Cardiac fibroblast (primary cell): Measurements from ENCODE around the gene CTPS2.
"Not testable (repeated sequence)": the region's sequence is repeated elsewhere in the genome, so short reads cannot be mapped to it uniquely, and the experiment has no call there.

Experiments
- DNase-seq, 2 donors: peaks; one replicate each; pipeline versions ENCODE4 v3.0.0 to v3.0.0-alpha.2; 2010; ENCODE audit warnings: low read depth in 2 of 2
- H3K4me3 ChIP-seq, 2 donors: replicated peaks in 1 of 2; 1 replicate in 1 of 2; 2 replicates in 1 of 2; pipeline ENCODE4 v1.5.1; 2011; ENCODE audit warnings: low read depth in 2 of 2, low read length in 2 of 2, mild to moderate bottlenecking in 2 of 2, moderate library complexity in 1 of 2
- TF ChIP-seq, protein P1 (sequence below): IDR thresholded peaks from one replicate; pipeline ENCODE4 v1.5.1; 2011; ENCODE audit warnings: low read depth, mild to moderate bottlenecking, low read length, inconsistent platforms

Gene CTPS2

DNA sequence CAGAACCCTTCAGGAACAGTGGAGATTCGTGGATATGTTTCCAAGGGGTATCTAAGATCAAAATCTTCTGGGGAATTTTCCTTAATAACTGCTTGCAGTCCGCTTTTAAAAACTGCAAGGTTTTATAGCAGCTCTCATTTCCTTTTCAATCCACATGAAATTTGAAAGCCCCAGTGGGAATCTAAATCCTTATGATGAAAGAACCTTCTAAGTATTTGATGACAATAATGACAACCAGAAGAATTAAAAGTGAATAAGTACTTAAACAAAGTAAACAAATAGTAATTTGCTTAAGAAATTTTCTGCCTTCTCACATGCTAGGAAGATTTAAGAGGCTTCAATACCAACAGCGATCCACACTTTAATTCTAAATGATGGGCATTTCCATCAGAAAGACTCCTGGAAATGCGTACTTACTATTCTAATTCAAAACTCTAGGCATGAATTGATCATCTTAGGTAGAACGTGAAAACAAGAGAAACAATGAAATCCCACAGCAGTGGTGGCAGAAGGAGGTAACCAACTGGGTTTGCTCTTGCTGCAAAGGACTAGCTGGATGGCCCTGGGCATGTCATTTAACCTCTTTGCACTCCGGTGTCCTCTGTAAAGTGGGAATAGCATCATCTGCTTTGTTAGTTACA, 100.1 kb downstream of the CTPS2 start:
- DNase-seq, result no peak
- H3K4me3 ChIP-seq, result no peak overlapping the region
- TF ChIP-seq, protein P1, sequence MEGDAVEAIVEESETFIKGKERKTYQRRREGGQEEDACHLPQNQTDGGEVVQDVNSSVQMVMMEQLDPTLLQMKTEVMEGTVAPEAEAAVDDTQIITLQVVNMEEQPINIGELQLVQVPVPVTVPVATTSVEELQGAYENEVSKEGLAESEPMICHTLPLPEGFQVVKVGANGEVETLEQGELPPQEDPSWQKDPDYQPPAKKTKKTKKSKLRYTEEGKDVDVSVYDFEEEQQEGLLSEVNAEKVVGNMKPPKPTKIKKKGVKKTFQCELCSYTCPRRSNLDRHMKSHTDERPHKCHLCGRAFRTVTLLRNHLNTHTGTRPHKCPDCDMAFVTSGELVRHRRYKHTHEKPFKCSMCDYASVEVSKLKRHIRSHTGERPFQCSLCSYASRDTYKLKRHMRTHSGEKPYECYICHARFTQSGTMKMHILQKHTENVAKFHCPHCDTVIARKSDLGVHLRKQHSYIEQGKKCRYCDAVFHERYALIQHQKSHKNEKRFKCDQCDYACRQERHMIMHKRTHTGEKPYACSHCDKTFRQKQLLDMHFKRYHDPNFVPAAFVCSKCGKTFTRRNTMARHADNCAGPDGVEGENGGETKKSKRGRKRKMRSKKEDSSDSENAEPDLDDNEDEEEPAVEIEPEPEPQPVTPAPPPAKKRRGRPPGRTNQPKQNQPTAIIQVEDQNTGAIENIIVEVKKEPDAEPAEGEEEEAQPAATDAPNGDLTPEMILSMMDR, result no peak

DNA sequence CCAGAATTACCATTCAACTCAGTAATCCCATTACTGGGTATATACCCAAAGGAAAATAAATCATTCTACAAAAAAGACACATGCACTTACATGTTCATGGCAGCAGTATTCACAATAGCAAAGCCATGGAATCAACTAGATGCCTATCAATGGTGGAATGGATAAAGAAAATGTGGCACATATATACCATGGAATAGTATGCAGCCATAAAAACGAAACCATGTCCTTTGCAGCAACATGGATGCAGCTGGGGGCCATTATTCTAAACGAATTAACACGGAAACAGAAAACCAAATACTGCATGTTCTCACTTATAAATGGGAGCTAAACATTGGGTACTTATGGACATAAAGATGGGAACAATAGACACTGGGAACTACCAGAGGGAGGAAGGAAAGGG, 101.8 kb downstream of the CTPS2 start:
- DNase-seq, H3K4me3 ChIP-seq: not testable (repeated sequence)

DNA sequence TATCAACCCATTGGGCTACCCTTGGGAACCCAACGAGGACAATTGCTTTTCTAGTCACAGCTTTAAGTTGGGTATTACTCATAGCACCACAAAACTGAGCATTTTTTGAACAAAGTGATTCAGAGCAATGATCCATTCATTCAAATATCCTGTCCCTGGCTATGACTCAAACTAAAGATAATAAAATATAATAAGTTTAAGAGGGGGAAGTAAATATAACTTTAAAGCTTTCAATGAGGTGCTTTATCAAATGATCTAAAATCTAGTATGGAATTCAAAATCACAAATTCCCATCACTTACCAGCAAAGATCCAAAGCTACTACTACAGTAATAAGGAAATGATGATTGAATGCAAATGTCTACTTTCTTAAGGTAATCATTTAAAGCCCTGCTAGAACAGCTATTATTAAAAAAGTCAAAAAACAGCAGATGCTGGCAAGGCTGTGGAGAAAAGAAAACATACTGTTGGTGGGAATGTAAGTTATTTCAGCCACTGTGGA, 102.3 kb downstream of the CTPS2 start:
- DNase-seq, result peak in 1 of 2 donors; percentile 82
- TF ChIP-seq, protein P1, result no peak
- no peak overlapping the region for H3K4me3 ChIP-seq

DNA sequence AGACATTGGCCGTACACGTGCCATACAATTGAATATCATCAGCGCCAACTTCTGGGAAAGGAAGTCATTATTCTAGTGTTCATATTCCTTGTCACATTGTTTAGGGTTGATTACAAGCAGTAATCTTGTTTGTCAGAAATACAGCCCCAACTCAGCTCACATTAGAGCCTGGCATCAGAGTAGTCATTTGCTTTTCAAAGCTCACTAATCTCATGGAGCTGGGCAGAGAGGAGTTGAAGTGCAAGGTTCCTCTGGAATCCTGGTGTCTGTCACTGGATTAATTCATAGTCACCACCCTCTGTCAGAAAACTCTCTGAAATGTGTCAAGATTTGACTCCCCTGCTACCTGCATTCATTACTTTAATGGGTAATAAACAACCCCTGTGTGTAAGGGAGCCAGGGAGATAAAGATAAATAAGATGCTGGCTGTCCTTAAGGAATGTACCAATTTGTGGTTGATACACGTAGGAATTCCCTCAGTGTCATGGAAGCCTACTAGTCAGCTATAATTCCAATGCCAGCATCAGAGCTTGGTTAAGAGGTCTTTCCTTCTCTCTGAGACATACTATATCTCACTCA, 106.2 kb downstream of the CTPS2 start:
- H3K4me3 ChIP-seq, result no peak overlapping the region
- DNase-seq, result no peak
- TF ChIP-seq, protein P1, result no peak

DNA sequence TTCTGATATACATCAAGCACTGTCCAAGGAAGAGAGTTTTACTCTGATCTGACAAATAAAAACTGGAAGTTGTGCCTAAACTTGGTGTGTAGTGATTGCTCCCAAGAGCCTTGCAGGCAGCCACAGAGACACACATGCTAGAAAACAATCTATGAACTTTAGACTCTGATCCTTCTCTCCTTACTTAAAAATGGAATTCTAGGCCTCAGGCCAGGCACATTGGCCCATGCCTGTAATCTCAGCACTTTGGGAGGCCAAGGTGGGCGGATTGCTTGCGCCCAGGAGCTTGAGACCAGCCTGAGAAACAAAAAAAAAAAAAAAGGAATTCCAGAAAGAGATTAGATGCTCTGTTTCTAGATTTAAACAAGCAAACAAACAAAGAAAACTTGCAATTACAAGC, 108.1 kb downstream of the CTPS2 start:
- H3K4me3 ChIP-seq, result no peak overlapping the region
- TF ChIP-seq, protein P1, result no peak
- peak in 1 of 2 donors; percentile 24 for DNase-seq

DNA sequence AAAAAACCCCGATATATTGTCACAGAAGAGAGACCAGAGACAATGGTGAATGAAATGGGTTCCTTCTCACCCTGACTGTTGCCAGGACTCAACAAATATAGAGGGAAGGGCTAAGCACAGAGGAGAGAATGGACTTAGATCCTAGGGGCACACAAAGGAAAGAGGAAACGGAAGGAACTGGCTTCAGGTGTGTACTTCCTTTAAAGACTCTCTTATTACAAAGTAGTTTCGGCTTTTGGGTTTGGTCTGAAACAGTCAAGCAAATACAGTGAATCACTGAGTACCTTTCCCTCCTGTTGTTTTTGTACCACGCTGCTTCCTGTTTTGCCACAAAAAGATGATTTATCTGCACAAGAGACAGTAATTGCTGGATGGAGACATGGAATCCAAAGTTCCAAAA, 108.6 kb downstream of the CTPS2 start:
- TF ChIP-seq, protein P1, result no peak
- H3K4me3 ChIP-seq, result no peak overlapping the region
- peak in 1 of 2 donors; percentile 33 for DNase-seq

DNA sequence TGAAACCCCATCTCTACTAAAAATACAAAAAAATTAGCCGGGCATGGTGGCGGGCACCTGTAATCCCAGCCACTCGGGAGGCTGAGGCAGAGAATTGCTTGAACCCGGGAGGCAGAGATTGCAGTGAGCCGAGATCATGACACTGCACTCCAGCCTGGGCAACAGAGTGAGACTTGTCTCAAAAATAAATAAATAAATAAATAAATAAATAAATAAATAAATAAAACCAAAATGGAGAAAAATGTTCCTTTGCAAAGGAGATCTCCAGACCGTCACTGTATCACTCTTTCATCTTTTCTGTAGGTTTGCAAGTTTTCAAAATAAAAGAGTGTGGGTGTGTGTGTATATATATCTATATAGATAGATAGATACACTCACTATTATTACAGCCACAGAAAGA, 109.2 kb downstream of the CTPS2 start:
- H3K4me3 ChIP-seq, DNase-seq: not testable (repeated sequence)

DNA sequence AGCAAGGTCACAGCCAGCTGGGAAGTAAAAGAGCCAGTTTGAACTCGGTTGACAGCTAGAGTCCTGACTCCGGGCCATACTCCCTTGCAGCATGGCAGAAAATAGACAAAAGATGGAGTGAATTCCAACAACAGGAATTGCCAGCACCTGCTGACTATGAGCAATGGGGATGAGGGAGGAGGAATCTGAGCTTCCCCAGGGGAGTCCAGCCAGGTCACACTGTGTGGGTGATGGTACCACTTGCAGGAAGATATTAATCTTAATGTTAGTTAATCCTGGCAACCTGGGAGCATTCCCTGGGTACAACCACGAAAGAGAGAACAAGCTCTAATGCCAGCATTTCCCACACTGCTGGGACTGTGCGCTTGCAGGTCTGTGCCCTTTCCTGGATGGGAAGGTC, 110.6 kb downstream of the CTPS2 start:
- no peak overlapping the region for H3K4me3 ChIP-seq
- TF ChIP-seq, protein P1, result no peak
- DNase-seq, result no peak
